Activated B cell treated with CpG ODN at 0.5 μM for 24 hours (primary cell): Measurements from ENCODE around the gene FAM187B. TPM values are rescaled to one million over a fixed set of nuclear protein-coding genes. Genes with fewer than 3 reads are reported as not detected.

Experiments
- ATAC-seq: fragments of 200-7000 bp; cut with Tn5 transposase; one replicate; pipeline ENCODE4 v1.10.0; 2021; ENCODE audit warnings: low read depth, mild to moderate bottlenecking, moderate library complexity
- CTCF ChIA-PET: fragments of 350-600 bp; sonication (Branson Sonifier 250); formaldehyde crosslinking; loops from one replicate; lab custom pipeline; 2021; ENCODE audit warnings: antibody characterized with exemption; lab: Charles Lee
- POLR2A ChIA-PET: fragments of 350-600 bp; sonication (Branson Sonifier 250); formaldehyde crosslinking; loops from one replicate; lab custom pipeline; 2021; ENCODE audit warnings: antibody characterized with exemption; lab: Charles Lee
- DNase-seq: peaks from one replicate; pipeline ENCODE4 v3.0.0; 2022
- H3K27ac Mint-ChIP-seq: one replicate; pipeline ENCODE4 v1.8.0; 2020; ENCODE audit warnings: mixed read lengths
- H3K27me3 Mint-ChIP-seq: one replicate; pipeline ENCODE4 v1.8.0; 2021; ENCODE audit warnings: mixed read lengths
- H3K36me3 Mint-ChIP-seq: one replicate; pipeline ENCODE4 v1.8.0; 2021; ENCODE audit warnings: low read depth, mixed read lengths
- H3K4me1 Mint-ChIP-seq: one replicate; pipeline ENCODE4 v1.8.0; 2021; ENCODE audit warnings: mixed read lengths
- H3K4me3 Mint-ChIP-seq: one replicate; pipeline ENCODE4 v1.8.0; 2020; ENCODE audit warnings: mild to moderate bottlenecking, mixed read lengths
- H3K9me3 Mint-ChIP-seq: one replicate; pipeline ENCODE4 v1.8.0; 2020; ENCODE audit warnings: mixed read lengths
- intact Hi-C: fragments of 100-400 bp; cut with micrococcal nuclease; formaldehyde crosslinking; loops from one replicate; pipeline ENCODE4 v1.15.1; 2024
- total RNA-seq: library from RNA; stranded (reverse); gene quantifications from 2 replicates; pipeline ENCODE4 v1.2.3, GENCODE V29; 2022
- TF ChIP-seq, protein P1 (sequence below): fragments of 200-600 bp; IDR thresholded peaks from one replicate; pipeline ENCODE4 v1.8.0; 2022; ENCODE audit warnings: antibody characterized with exemption, mild to moderate bottlenecking

The FAM187B gene
- total RNA-seq, 1 donor from 2014 or later: not detected

DNA sequence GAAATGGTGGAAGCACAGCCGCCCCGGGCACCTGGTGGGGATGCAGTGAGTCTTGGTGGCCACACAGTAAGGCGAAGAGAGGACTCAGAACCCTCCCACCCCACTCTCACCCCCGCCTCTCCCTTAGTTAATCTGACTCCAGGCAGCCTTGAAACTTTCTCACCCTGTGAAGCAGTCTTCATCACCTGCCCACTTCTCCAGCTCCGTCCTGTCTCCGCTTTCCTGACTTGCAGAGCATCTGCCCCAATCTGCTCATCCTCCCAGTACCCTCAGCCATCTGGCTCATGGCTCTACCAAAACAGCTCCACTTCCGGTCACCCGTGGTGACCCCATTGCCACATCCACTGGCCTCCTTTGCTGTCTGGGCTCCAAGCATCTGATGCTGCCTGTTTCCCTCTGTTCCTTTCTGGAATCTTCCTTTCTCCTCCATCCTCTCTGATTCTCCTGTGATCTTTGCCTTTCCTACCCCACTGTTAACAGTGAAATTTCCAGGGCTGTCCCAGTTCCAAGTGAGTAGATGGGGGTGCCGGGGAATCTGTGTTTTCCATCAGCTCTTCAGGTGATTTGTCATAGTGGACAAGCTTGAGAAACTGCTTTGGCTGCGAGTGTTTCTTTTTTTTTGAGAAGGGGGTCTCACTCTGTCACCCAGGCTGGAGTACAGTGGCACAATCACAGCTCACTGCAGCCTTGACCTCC lies 44.6 kb upstream of the FAM187B start:
- TF ChIP-seq, protein P1, sequence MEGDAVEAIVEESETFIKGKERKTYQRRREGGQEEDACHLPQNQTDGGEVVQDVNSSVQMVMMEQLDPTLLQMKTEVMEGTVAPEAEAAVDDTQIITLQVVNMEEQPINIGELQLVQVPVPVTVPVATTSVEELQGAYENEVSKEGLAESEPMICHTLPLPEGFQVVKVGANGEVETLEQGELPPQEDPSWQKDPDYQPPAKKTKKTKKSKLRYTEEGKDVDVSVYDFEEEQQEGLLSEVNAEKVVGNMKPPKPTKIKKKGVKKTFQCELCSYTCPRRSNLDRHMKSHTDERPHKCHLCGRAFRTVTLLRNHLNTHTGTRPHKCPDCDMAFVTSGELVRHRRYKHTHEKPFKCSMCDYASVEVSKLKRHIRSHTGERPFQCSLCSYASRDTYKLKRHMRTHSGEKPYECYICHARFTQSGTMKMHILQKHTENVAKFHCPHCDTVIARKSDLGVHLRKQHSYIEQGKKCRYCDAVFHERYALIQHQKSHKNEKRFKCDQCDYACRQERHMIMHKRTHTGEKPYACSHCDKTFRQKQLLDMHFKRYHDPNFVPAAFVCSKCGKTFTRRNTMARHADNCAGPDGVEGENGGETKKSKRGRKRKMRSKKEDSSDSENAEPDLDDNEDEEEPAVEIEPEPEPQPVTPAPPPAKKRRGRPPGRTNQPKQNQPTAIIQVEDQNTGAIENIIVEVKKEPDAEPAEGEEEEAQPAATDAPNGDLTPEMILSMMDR: no peak
- Mint-ChIP-seq H3K4me1 (peaks cover 41% of the 10 kb centered on the region), H3K9me3 (no peaks in the 10 kb centered on the region), H3K27me3 (no peaks in the 10 kb centered on the region), H3K27ac (peak overlapping the region; percentile 59), H3K4me3 (no peak overlapping the region), H3K36me3 (peaks cover 72% of the 10 kb centered on the region)
- no peak for ATAC-seq
- no peak for DNase-seq
- intact Hi-C loops: no loop called here
- POLR2A ChIA-PET: interaction anchor here (0.6 to 2.7 kb wide), 17 partner anchors 9 to 235 kb away, joined by 3 to 11 read pairs (median 4); partner anchors contain the start of genes CD22, FFAR1 and HAMP
- CTCF ChIA-PET: interaction anchor here (0.6 to 1.2 kb wide), 2 partner anchors 52 to 195 kb away, joined by 3 read pairs; no protein-coding TSS in a partner anchor

DNA sequence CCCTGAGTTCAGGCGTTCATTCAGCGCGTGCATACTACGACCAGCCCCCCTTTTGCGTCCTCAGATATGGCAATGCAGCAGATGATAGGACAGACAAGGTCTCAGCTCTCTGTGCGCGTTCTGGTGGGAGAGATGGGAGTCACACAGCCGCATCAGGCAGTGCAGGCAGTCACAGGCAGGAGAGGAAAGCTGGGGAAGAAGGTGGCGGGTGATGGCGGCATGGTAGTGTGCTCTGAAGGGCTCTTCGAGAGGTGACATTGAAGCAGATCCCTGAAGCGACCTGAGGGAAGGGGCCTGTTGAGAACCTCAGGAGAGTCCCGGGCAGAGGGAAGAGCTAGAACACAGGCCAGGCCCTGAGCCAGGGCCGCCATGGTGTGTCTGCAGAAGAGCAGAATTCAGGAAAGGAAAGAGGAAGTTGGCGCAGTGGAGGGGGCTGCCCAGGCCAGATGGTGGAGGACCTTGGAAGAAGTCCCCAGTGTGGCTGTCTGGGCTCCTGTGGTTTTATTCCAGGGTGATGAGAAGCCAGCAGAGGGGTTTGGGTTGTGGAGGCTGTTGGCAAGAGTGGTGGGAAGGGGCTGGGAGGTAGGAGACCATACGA lies 43.7 kb upstream of the FAM187B start:
- no peaks in the 10 kb centered on the region for H3K27me3 Mint-ChIP-seq
- CTCF ChIA-PET: interaction anchor here (0.6 to 1.2 kb wide), 2 partner anchors 53 to 196 kb away, joined by 3 read pairs; no protein-coding TSS in a partner anchor
- TF ChIP-seq, protein P1: no peak
- ATAC-seq (peak; percentile 10), DNase-seq (no peak)
- intact Hi-C loops: no loop called here
- H3K36me3 Mint-ChIP-seq: peaks cover 67% of the 10 kb centered on the region
- H3K9me3 Mint-ChIP-seq: no peaks in the 10 kb centered on the region
- POLR2A ChIA-PET: interaction anchor here (0.6 to 2.7 kb wide), 15 partner anchors 10 to 234 kb away, joined by 3 to 11 read pairs (median 5); partner anchors contain the start of genes CD22, FFAR1 and HAMP
- H3K4me3 Mint-ChIP-seq: peak overlapping the region; percentile 33
- H3K4me1 Mint-ChIP-seq: peaks cover 41% of the 10 kb centered on the region
- peak overlapping the region; percentile 70 for H3K27ac Mint-ChIP-seq

DNA sequence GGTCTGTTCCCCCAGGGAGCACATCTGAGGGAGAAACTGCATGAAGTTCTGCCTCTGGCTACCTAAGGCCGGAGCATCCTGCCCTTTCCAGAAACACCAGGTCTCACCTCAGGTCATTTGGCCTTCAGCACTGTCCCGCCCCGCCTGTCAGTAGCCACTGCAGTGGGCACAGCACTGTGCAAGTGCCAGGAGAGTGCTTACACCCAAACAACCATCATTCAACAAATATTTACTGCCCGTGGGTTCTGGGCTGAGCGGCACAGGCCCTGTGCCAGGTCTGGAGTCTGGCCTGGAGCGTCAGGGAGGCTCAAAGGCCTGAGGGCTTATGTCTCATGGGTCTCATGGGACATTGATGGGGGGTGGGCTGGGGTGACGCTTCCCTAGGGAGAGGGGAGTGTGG lies 43.0 kb upstream of the FAM187B start:
- CTCF ChIA-PET: interaction anchor here (1.2 kb wide), 1 partner anchor 53 kb away, joined by 3 read pairs; no protein-coding TSS in a partner anchor
- no peak for DNase-seq
- H3K27ac Mint-ChIP-seq: peak overlapping the region; percentile 70

DNA sequence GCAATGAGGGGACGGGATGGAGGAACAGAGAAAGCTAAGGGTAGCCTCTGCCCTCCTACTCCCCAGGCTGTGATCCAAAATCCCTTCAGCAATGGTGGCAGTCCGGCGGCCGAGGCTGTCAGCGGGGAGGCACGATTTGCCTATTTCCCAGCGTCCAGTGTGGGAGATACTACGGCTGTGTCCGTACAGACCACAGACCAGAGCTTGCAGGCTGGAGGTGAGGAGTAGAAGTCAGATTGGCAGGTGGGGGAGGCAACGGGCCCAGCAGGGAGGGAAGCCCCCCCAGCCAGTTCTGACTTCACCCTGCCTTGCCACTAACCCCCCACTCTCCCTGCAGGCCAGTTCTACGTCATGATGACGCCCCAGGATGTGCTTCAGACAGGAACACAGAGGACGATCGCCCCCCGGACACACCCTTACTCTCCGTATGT lies 41.9 kb upstream of the FAM187B start:
- POLR2A ChIA-PET: interaction anchor here (0.6 to 4.7 kb wide), 8 partner anchors 10 to 203 kb away, joined by 3 to 61 read pairs (median 5); partner anchors contain the start of genes CD22 and FFAR1
- CTCF ChIA-PET: interaction anchor here (1.9 kb wide), 1 partner anchor 25 kb away, joined by 4 read pairs; no protein-coding TSS in a partner anchor

More for the DNA sequence above, 43.0 kb upstream of the FAM187B start:
- Mint-ChIP-seq H3K9me3 (no peaks in the 10 kb centered on the region), H3K36me3 (peaks cover 60% of the 10 kb centered on the region), H3K4me1 (peaks cover 42% of the 10 kb centered on the region), H3K27me3 (no peaks in the 10 kb centered on the region), H3K4me3 (peak overlapping the region; percentile 33)
- no peak for ATAC-seq
- POLR2A ChIA-PET: interaction anchor here (0.6 to 2.7 kb wide), 8 partner anchors 10 to 223 kb away, joined by 3 to 11 read pairs (median 6); partner anchors contain the start of genes CD22 and HAMP
- TF ChIP-seq, protein P1: no peak
- intact Hi-C loops: no loop called here

More for the DNA sequence above, 41.9 kb upstream of the FAM187B start:
- ATAC-seq (no peak), DNase-seq (no peak)
- Mint-ChIP-seq H3K4me1 (peaks cover 53% of the 10 kb centered on the region), H3K27me3 (no peaks in the 10 kb centered on the region), H3K9me3 (no peaks in the 10 kb centered on the region), H3K36me3 (peaks cover 61% of the 10 kb centered on the region), H3K4me3 (peak overlapping the region; percentile 58), H3K27ac (peak overlapping the region; percentile 12)
- intact Hi-C loops: no loop called here
- TF ChIP-seq, protein P1: no peak
